ENCODE data around the gene LRRC74A. TPM values are rescaled to one million over a fixed set of nuclear protein-coding genes. Genes with fewer than 3 reads are reported as not detected.

Gene LRRC74A
- total and polyA plus RNA-seq, 7 donors = not detected

DNA sequence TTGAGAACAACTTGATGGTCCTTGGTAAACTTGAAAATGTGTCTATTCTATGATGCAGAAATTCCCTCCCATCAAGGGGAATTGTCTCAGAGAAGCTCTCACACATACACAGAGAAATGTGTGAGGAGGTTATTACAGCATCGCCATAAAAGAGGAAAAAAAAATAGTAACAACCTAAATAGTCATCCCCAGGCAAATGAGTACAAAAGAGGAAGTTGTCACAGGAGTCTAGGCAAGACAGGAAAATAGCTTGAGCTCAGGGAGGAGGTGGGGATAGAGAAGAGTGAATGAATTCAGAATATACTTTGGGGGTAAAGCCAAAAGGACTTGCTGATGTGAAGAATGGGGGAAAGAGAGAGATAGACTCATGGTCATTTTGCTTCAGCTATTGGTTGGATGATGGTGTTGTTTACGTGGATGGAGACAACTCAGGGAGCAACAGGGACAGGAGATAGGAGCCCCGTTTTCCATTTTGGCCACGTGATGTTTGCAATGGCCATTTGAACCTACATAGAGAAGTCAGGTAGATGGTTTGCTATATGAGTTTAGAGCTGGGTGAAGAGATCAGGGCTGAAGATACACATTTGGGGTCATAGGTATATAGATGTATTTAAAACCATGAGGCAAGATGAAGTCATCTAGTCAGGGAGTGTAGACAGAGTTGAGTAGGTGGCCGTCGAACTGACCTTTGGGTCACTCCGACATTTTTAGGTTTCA is 20.3 kb downstream of the LRRC74A start:
- Histone ChIP-seq H3K27me3 (ENCODE audit: insufficient read depth in 3 of 3, low read length in 2 of 3) (peaks cover 0 to 26% (median 0%) of the 10 kb centered on the region in 3 donors), H3K27ac (no peak overlapping the region), H3K9me3 (no peaks in the 10 kb centered on the region), H3K4me3 (no peak overlapping the region), H3K36me3 (ENCODE audit: insufficient read depth in 1 of 2, low read depth in 1 of 2) (no peaks in the 10 kb centered on the region), H3K4me1 (no peaks in the 10 kb centered on the region)
- intact Hi-C loops (cut with DNase I) = no loop called here
- ATAC-seq (no peak), DNase-seq (no peak)
- WGBS, 3 donors = 77 to 88% (median 81%) methylated on average over 7 of the region's 7 CpGs
- TF ChIP-seq, protein P1, sequence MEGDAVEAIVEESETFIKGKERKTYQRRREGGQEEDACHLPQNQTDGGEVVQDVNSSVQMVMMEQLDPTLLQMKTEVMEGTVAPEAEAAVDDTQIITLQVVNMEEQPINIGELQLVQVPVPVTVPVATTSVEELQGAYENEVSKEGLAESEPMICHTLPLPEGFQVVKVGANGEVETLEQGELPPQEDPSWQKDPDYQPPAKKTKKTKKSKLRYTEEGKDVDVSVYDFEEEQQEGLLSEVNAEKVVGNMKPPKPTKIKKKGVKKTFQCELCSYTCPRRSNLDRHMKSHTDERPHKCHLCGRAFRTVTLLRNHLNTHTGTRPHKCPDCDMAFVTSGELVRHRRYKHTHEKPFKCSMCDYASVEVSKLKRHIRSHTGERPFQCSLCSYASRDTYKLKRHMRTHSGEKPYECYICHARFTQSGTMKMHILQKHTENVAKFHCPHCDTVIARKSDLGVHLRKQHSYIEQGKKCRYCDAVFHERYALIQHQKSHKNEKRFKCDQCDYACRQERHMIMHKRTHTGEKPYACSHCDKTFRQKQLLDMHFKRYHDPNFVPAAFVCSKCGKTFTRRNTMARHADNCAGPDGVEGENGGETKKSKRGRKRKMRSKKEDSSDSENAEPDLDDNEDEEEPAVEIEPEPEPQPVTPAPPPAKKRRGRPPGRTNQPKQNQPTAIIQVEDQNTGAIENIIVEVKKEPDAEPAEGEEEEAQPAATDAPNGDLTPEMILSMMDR (IDR thresholded peaks at IDR 0.05) = no peak

DNA sequence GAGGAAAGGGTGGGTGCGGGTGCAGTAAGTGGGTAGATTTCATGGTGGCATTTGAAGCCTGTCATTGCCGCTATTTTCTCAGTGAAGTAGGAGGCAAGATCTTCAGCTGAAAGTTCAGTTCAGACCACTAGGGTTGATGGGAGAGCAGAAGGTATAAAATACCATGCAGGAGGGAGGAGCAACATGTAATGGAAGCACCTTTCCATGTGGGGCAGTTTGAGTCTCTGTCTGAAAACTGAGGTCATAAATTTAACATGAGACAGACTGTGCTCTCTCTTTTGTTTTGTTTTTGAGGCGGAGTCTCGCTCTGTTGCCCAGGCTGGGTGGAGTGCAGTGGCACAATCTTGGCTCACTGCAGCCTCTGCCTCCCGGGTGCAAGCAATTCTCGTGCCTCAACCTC is 22.7 kb downstream of the LRRC74A start:
- ATAC-seq (no peak), DNase-seq (no peak)
- H3K27ac ChIP-seq = no peak overlapping the region
- H3K4me3 ChIP-seq = no peak overlapping the region
- H3K4me1 ChIP-seq = no peaks in the 10 kb centered on the region
- intact Hi-C loops (cut with DNase I) = no loop called here
- TF ChIP-seq, protein P1 (IDR thresholded peaks at IDR 0.05) = no peak
- no peaks in the 10 kb centered on the region for H3K36me3 ChIP-seq (ENCODE audit: insufficient read depth in 1 of 2, low read depth in 1 of 2)
- 74 to 87% (median 74%) methylated on average over 6 of the region's 6 CpGs for WGBS, 3 donors
- no peaks in the 10 kb centered on the region for H3K9me3 ChIP-seq
- peaks cover 0 to 13% (median 0%) of the 10 kb centered on the region in 3 donors for H3K27me3 ChIP-seq (ENCODE audit: insufficient read depth in 3 of 3, low read length in 2 of 3)

DNA sequence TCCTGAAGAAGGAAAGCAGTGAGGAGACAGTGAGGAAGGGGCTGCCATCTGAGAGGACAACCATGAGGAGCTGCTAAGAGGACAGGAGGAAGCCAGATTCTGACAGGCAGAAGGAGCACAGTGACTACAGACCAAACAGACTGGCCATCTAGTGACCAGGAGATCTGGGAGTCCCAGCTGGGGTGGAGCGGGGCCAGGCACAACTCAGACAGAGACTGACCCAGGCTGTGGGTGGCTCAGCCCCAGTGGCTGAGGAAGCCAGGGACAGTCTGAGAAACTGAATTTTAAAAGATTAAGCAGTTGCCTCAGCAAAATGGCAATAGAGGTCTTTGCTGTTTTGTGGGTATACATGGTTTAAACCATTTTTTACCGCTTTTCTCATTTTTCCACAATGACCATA is 28.9 kb downstream of the LRRC74A start:
- Histone ChIP-seq H3K36me3 (ENCODE audit: insufficient read depth in 1 of 2, low read depth in 1 of 2) (no peaks in the 10 kb centered on the region), H3K27me3 (ENCODE audit: insufficient read depth in 3 of 3, low read length in 2 of 3) (no peaks in the 10 kb centered on the region), H3K27ac (no peak overlapping the region), H3K9me3 (no peaks in the 10 kb centered on the region), H3K4me3 (no peak overlapping the region), H3K4me1 (no peaks in the 10 kb centered on the region)
- TF ChIP-seq, protein P1 (IDR thresholded peaks at IDR 0.05) = no peak
- WGBS, 3 donors = 81 to 96% (median 92%) methylated on average over 2 of the region's 2 CpGs
- ATAC-seq = no peak
- intact Hi-C loops (cut with DNase I) = no loop called here
- no peak for DNase-seq

DNA sequence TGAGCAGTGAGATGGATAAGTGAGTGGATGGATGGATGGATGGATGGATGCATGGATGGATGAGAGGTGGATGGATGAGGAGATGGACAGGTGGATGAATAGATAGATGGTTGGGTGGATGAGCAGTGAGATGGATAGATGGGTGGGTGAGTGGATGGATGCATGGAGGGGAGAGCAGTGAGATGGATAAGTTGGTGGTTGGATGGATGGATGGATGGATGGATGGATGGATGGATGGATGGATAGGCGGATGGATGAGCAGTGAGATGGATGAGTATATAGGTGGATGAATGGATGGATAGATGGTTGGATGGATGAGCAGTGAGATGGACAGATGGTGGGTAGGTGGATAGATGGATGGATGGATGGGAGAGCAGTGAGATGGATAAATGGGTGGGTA is 30.6 kb downstream of the LRRC74A start:
- DNase-seq (no peak), ATAC-seq (no peak)
- Histone ChIP-seq H3K9me3 (no peaks in the 10 kb centered on the region), H3K4me1 (no peaks in the 10 kb centered on the region), H3K27me3 (ENCODE audit: insufficient read depth in 3 of 3, low read length in 2 of 3) (peaks cover 0 to 4% (median 0%) of the 10 kb centered on the region in 3 donors), H3K27ac (no peak overlapping the region), H3K36me3 (ENCODE audit: insufficient read depth in 1 of 2, low read depth in 1 of 2) (no peaks in the 10 kb centered on the region), H3K4me3 (no peak overlapping the region)
- intact Hi-C loops (cut with DNase I) = no loop called here
- TF ChIP-seq, protein P1 (IDR thresholded peaks at IDR 0.05) = no peak
- 95 to 100% (median 100%) methylated on average over 1 of the region's 1 CpG for WGBS, 3 donors
